ENCODE data around the gene ZFYVE27.
"Not testable (repeated sequence)": the region's sequence is repeated elsewhere in the genome, so short reads cannot be mapped to it uniquely, and the experiment has no call there.

The ZFYVE27 gene

GRCh38 chr10:97736902-97737769 is at the start of gene ZFYVE27:
Gene ZFYVE27, plus strand, starts transcription at chr10:97737128. Its CDS starts 1,350 bp downstream, at chr10:97738478.
- peak within 1 kb of the TSS; percentile 83 for H3K27ac ChIP-seq
- TF ChIP-seq CTCF (conservative IDR thresholded peaks at IDR 0.05) (no peak), ZFX (IDR thresholded peaks at IDR 0.05) (peak; percentile 59; the same call in 1 of the 2 replicates)

GRCh38 chr10:97687785-97688781 is 48.8 kb upstream of the ZFYVE27 start:
- H3K27ac ChIP-seq, result peak overlapping the region; percentile 73
- TF ChIP-seq CTCF (conservative IDR thresholded peaks at IDR 0.05) (no peak), ZFX (IDR thresholded peaks at IDR 0.05) (no peak)

GRCh38 chr10:97689559-97690020 is 47.3 kb upstream of the ZFYVE27 start:
- H3K27ac ChIP-seq, result no peak overlapping the region
- TF ChIP-seq CTCF (conservative IDR thresholded peaks at IDR 0.05) (no peak), ZFX (IDR thresholded peaks at IDR 0.05) (no peak)

GRCh38 chr10:97690133-97690532 is 46.8 kb upstream of the ZFYVE27 start:
- TF ChIP-seq CTCF (conservative IDR thresholded peaks at IDR 0.05) (no peak), ZFX (IDR thresholded peaks at IDR 0.05) (no peak)
- no peak overlapping the region for H3K27ac ChIP-seq

- not testable (repeated sequence) for H3K27ac ChIP-seq
Measured at GRCh38 chr10:97698072-97698655, 38.8 kb upstream of the ZFYVE27 start.

GRCh38 chr10:97701438-97702069 is 35.4 kb upstream of the ZFYVE27 start:
- H3K27ac ChIP-seq, result no peak overlapping the region
- TF ChIP-seq ZFX (IDR thresholded peaks at IDR 0.05) (no peak), CTCF (conservative IDR thresholded peaks at IDR 0.05) (peak; percentile 96)
